Osteocyte (in vitro differentiated cells): ENCODE measurements around the gene ZNF688. TPM values are rescaled to one million over a fixed set of nuclear protein-coding genes. Genes with fewer than 3 reads are reported as not detected.
A peak's percentile ranks its signal among the peaks of the same experiment; 100 is the strongest.

Experiments
- DNase-seq: peaks from one replicate; pipeline ENCODE4 v3.0.0; 2021; ENCODE audit warnings: mixed read lengths; ENCODE audit not compliant: unreplicated experiment; ENCODE audit errors: extremely low spot score
- H3K27ac Mint-ChIP-seq: one replicate; pipeline ENCODE4 v1.8.0; 2021; ENCODE audit warnings: mild to moderate bottlenecking, mixed read lengths; ENCODE audit not compliant: unreplicated experiment
- H3K27me3 Mint-ChIP-seq: one replicate; pipeline ENCODE4 v1.8.0; 2021; ENCODE audit warnings: mixed read lengths; ENCODE audit not compliant: unreplicated experiment
- H3K36me3 Mint-ChIP-seq: one replicate; pipeline ENCODE4 v1.8.0; 2021; ENCODE audit warnings: mixed read lengths; ENCODE audit not compliant: unreplicated experiment
- H3K4me1 Mint-ChIP-seq: one replicate; pipeline ENCODE4 v1.8.0; 2021; ENCODE audit warnings: mixed read lengths; ENCODE audit not compliant: unreplicated experiment
- H3K4me3 Mint-ChIP-seq: one replicate; pipeline ENCODE4 v1.8.0; 2021; ENCODE audit warnings: mild to moderate bottlenecking, moderate library complexity, mixed read lengths; ENCODE audit not compliant: unreplicated experiment
- H3K9me3 Mint-ChIP-seq: one replicate; pipeline ENCODE4 v1.8.0; 2021; ENCODE audit warnings: mixed read lengths; ENCODE audit not compliant: unreplicated experiment
- CTCF ChIP-seq: fragments of 200-600 bp; sonication (generic); IDR thresholded peaks from 2 replicates; pipeline ENCODE4 v1.5.0; 2021; ENCODE audit warnings: antibody characterized with exemption, mild to moderate bottlenecking, moderate library complexity
- total RNA-seq: library from RNA; stranded (reverse); gene quantifications from 2 replicates; pipeline ENCODE4 v1.2.1, GENCODE V29; 2021

The ZNF688 gene
- total RNA-seq, 1 donor from 2014 or later = 10.9 TPM

- Mint-ChIP-seq H3K27ac (no peak overlapping the region), H3K9me3 (no peaks in the 10 kb centered on the region), H3K4me3 (no peak overlapping the region), H3K27me3 (no peaks in the 10 kb centered on the region), H3K36me3 (peaks cover 5% of the 10 kb centered on the region), H3K4me1 (peaks cover 21% of the 10 kb centered on the region)
- DNase-seq = no peak
- no peak for TF ChIP-seq CTCF
Measured at GRCh38 chr16:30559690-30560089, 11.8 kb downstream of the ZNF688 start.

DNA sequence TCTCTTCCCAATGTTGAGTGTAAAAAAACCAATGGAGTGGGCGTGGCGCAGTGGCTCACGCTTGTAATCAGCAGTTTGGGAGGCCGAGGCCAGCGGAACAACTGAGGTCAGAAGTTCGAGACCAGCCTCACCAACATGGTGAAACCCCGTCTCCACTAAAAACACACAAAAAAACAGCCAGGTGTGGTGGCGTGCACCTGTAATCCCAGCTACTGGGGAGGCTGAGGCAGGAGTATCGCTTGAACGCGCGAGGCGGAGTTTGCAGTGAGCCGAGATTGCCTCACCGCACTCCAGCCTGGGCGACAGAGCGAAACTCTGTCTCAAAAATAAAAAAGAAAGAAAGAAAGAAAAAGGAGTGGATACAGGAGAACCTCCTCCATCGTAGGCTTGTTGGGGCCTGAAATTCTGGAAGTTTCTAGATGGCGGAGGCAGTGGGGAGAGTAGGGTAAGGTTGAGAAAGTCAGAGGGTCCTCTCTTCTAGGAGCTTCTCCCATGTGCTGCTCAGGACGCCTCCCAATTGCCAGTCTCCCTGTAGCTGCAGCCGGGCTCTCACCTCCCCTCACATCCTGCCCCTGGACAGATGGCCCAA lies 12.6 kb downstream of the ZNF688 start:
- H3K27me3 Mint-ChIP-seq = no peaks in the 10 kb centered on the region
- H3K9me3 Mint-ChIP-seq = no peaks in the 10 kb centered on the region
- no peak for TF ChIP-seq CTCF
- peaks cover 7% of the 10 kb centered on the region for H3K36me3 Mint-ChIP-seq
- peak overlapping the region; percentile 91 for H3K27ac Mint-ChIP-seq
- no peak for DNase-seq
- H3K4me1 Mint-ChIP-seq = peaks cover 21% of the 10 kb centered on the region
- H3K4me3 Mint-ChIP-seq = peak overlapping the region; percentile 79

GRCh38 chr16:30557957-30558788 lies 13.3 kb downstream of the ZNF688 start, which contains the start of gene ZNF764:
Gene ZNF764 (minus strand): TSS chr16:30558374. CDS start chr16:30558182, 192 bp downstream.
- Mint-ChIP-seq H3K9me3 (no peaks in the 10 kb centered on the region), H3K27ac (peak within 1 kb of the TSS; percentile 91), H3K36me3 (peaks cover 14% of the 10 kb centered on the region), H3K4me1 (peaks cover 21% of the 10 kb centered on the region), H3K4me3 (peak within 1 kb of the TSS; percentile 79), H3K27me3 (no peaks in the 10 kb centered on the region)
- DNase-seq = peak; percentile 98
- no peak for TF ChIP-seq CTCF

- Mint-ChIP-seq H3K4me1 (peaks cover 21% of the 10 kb centered on the region), H3K36me3 (peaks cover 17% of the 10 kb centered on the region), H3K9me3 (no peaks in the 10 kb centered on the region), H3K27ac (peak overlapping the region; percentile 91), H3K27me3 (no peaks in the 10 kb centered on the region), H3K4me3 (peak overlapping the region; percentile 79)
- TF ChIP-seq CTCF = no peak
- no peak for DNase-seq
Measured at GRCh38 chr16:30557707-30557956, 13.9 kb downstream of the ZNF688 start.

DNA sequence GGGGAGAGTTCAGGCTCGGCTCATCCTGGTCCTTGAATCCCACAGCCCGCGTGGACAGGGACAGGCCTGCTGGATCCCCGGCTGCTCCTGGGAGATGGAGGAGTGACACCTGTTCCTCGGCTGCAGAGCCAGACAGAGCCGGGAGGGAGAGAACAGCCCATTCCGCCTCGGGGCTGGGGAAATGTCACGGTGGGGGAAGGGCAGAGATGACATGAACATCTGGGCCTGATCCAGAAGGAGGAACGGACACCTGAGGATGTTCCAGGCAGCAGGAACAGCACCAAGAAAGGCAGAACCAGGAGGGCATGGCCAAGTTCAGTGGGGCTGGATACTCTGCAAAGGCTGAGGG lies 15.4 kb downstream of the ZNF688 start:
- no peaks in the 10 kb centered on the region for H3K9me3 Mint-ChIP-seq
- H3K27me3 Mint-ChIP-seq = no peaks in the 10 kb centered on the region
- peaks cover 21% of the 10 kb centered on the region for H3K4me1 Mint-ChIP-seq
- DNase-seq = no peak
- no peak for TF ChIP-seq CTCF
- peaks cover 17% of the 10 kb centered on the region for H3K36me3 Mint-ChIP-seq
- H3K4me3 Mint-ChIP-seq = peak overlapping the region; percentile 62
- H3K27ac Mint-ChIP-seq = peak overlapping the region; percentile 10
